K562 (cell line): Measurements from ENCODE around the gene SUCO. TPM values are rescaled to one million over a fixed set of nuclear protein-coding genes. Genes with fewer than 3 reads are reported as not detected.

Source experiments
- BRF2 ChIP-seq: IDR thresholded peaks from 3 replicates; pipeline ENCODE4 v1.6.1; 2011; ENCODE audit warnings: borderline replicate concordance, mild to moderate bottlenecking; ENCODE audit not compliant: insufficient read length, insufficient read depth
- HMBOX1 ChIP-seq: sonication (generic); IDR thresholded peaks from 2 replicates; pipeline ENCODE4 v1.6.1; 2016
- HNRNPH1 ChIP-seq: fragments of 200-400 bp; formaldehyde crosslinking; optimal IDR thresholded peaks from 2 replicates; pipeline ENCODE3; 2017; ENCODE audit warnings: low read depth, mild to moderate bottlenecking, low read length, moderate library complexity
- KDM5B ChIP-seq: fragments of 200-600 bp; sonication (generic); IDR thresholded peaks from 2 replicates; pipeline ENCODE4 v1.6.1; 2012; ENCODE audit warnings: low read depth, mild to moderate bottlenecking, moderate library complexity, low read length, control low read depth, inconsistent platforms; ENCODE audit not compliant: insufficient replicate concordance
- KLF6 ChIP-seq: fragments of 250-450 bp; sonication (Bioruptor Pico); IDR thresholded peaks from 2 replicates; pipeline ENCODE4 v1.4.0; 2020; ENCODE audit warnings: mild to moderate bottlenecking, moderate library complexity, borderline replicate concordance
- MBD1 ChIP-seq: fragments of 250-450 bp; sonication (Bioruptor Pico); IDR thresholded peaks from 2 replicates; pipeline ENCODE4 v1.8.0; 2022; ENCODE audit warnings: inconsistent platforms
- MECOM ChIP-seq: fragments of 250-450 bp; sonication (Bioruptor Pico); IDR thresholded peaks from 2 replicates; pipeline ENCODE4 v1.8.0; 2022; ENCODE audit warnings: inconsistent platforms
- MTA3 ChIP-seq: fragments of 450-650 bp; formaldehyde crosslinking; IDR thresholded peaks from 2 replicates; pipeline ENCODE4 v1.6.1; 2017; ENCODE audit warnings: mild to moderate bottlenecking, borderline replicate concordance
- NCOA2 ChIP-seq, 2 experiments: fragments of 450-650 bp; IDR thresholded peaks; 2 replicates each; pipeline ENCODE4 v1.6.1; 2018; ENCODE audit warnings: mild to moderate bottlenecking in 2 of 2, moderate library complexity in 1 of 2; ENCODE audit not compliant: partially characterized antibody in 2 of 2
- TAL1 ChIP-seq: fragments of 450-650 bp; IDR thresholded peaks from 2 replicates; pipeline ENCODE4 v1.6.1; 2016; ENCODE audit warnings: mild to moderate bottlenecking
- TEAD4 ChIP-seq, 2 experiments: sonication (generic) in 1 of 2; formaldehyde crosslinking in 1 of 2; IDR thresholded peaks; 2 replicates each; pipeline versions ENCODE4 v1.6.1 to v1.8.0; 2012 to 2022; ENCODE audit warnings: borderline replicate concordance in 1 of 2, inconsistent platforms in 1 of 2, low read length in 1 of 2, mild to moderate bottlenecking in 1 of 2, missing genetic modification reagents in 1 of 2
- ZMIZ1 ChIP-seq, 2 experiments: fragments of 150-350 bp in 1 of 2; IDR thresholded peaks; 2 replicates each; pipeline ENCODE4 v1.6.1; 2012 to 2016; ENCODE audit warnings: low read depth in 2 of 2, low read length in 2 of 2, mild to moderate bottlenecking in 1 of 2, moderate library complexity in 1 of 2
- ZNF175 ChIP-seq: fragments of 200-800 bp; sonication (Bioruptor generic); IDR thresholded peaks from 2 replicates; pipeline ENCODE4 v1.6.1; 2016; ENCODE audit warnings: low read depth, mild to moderate bottlenecking, missing genetic modification characterization, missing compliant biosample characterization
- ZNF592 ChIP-seq: fragments of 450-650 bp; IDR thresholded peaks from 2 replicates; pipeline ENCODE4 v1.6.1; 2017; ENCODE audit warnings: antibody characterized with exemption, mild to moderate bottlenecking
- ZNF644 ChIP-seq: fragments of 200-800 bp; sonication (Bioruptor generic); IDR thresholded peaks from 2 replicates; pipeline ENCODE4 v1.6.1; 2016; ENCODE audit warnings: low read depth, missing genetic modification characterization, missing compliant biosample characterization
- polyA plus RNA-seq, 8 experiments: library from polyadenylated mRNA; depleted of rRNA in 4 of 8; stranded (reverse) in 5 of 8; unstranded in 3 of 8; fragments of >200 nt; fragmentation: Nextera tagmentation in 2 of 8; fragmentation: Illumina TruSeq in 1 of 8; extraction: Ambion mirVana in 2 of 8; extraction: Trizol in 1 of 8; gene quantifications; 2 replicates each; pipeline versions ENCODE4 v1.2.1 to v1.2.3, GENCODE V29; 2011 to 2014; ENCODE audit warnings: inconsistent platforms in 1 of 8, missing spikeins in 1 of 8
- total RNA-seq, 7 experiments: library from RNA; depleted of rRNA in 6 of 7; stranded (reverse); fragments of >200 nt in 6 of 7; fragmentation: Illumina TruSeq in 2 of 7; extraction: Trizol in 2 of 7; gene quantifications; 2 replicates each; pipeline versions ENCODE4 v1.2.1 to v1.2.3, GENCODE V29; 2011 to 2021; ENCODE audit warnings: low replicate concordance in 1 of 7

Gene SUCO
- total and polyA plus RNA-seq, 9 of the 15 experiments (the other 6 are each of a cell fraction or from before 2014, with no cell fraction given): 2.5 to 20.6 (median 14.3) TPM

- TF ChIP-seq ZMIZ1 (IDR thresholded peaks at IDR 0.05; ENCODE audit: low read depth in 2 of 2, low read length in 2 of 2): no peak
- no peak for TF ChIP-seq NCOA2 (IDR thresholded peaks at IDR 0.05; ENCODE audit: partially characterized antibody in 2 of 2)
- TF ChIP-seq ZNF592: no peak
- no peak for TF ChIP-seq MBD1 (CRISPR knock-in tag)
- TF ChIP-seq BRF2: no peak
- TF ChIP-seq TEAD4 (IDR thresholded peaks at IDR 0.05; ENCODE audit: low read length): peak; percentile 30; the same call in 1 of the 2 replicates
- TF ChIP-seq TEAD4 (CRISPR knock-in tag; IDR thresholded peaks at IDR 0.05; ENCODE audit: borderline replicate concordance): no peak
- no peak for TF ChIP-seq ZNF175 (CRISPR knock-in tag)
- no peak for TF ChIP-seq KDM5B
- TF ChIP-seq MECOM (CRISPR knock-in tag): no peak
- no peak for TF ChIP-seq MTA3
- TF ChIP-seq TAL1: peak; percentile 58; the same call in 1 of the 2 replicates
- no peak for TF ChIP-seq KLF6 (CRISPR knock-in tag)
- TF ChIP-seq HNRNPH1: no peak
- peak; percentile 90 for TF ChIP-seq HMBOX1
- TF ChIP-seq ZNF644 (tag): no peak
Observed at GRCh38 chr1:172600615-172601014, 67.7 kb downstream of the SUCO start (continued).
